IMR-90 (cell line): ENCODE data around the gene DHX34. TPM values are rescaled to one million over a fixed set of nuclear protein-coding genes. Genes with fewer than 3 reads are reported as not detected.

Experiments
- ATAC-seq: fragments of 200-7000 bp; cut with Tn5 transposase; 2 replicates; pipeline ENCODE4 v1.9.1; 2020; ENCODE audit warnings: low read depth, mild to moderate bottlenecking, moderate library complexity
- BruUV-seq: library from RNA; stranded (reverse); fragments of 400-500 nt; replicated peaks from 2 replicates; lab custom pipeline; 2021; lab: Mats Ljungman, UMichigan
- CTCF ChIA-PET: fragments of 300-600 bp; formaldehyde crosslinking; extraction: SDS; loops from one replicate; lab custom pipeline; 2021; ENCODE audit warnings: antibody characterized with exemption; lab: Yijun Ruan, JAX
- POLR2A ChIA-PET: fragments of 300-600 bp; sonication (Branson Sonifier 250); formaldehyde crosslinking; loops from one replicate; lab custom pipeline; 2022; ENCODE audit warnings: antibody characterized with exemption; ENCODE audit not compliant: unreplicated experiment; lab: Charles Lee
- DNase-seq: peaks from one replicate; pipeline ENCODE4 v3.0.0; 2013
- H2AFZ ChIP-seq: replicated peaks from 2 replicates; pipeline ENCODE3; 2013; ENCODE audit warnings: low read length, mild to moderate bottlenecking; ENCODE audit not compliant: poor library complexity
- H2AK5ac ChIP-seq: 2 replicates; pipeline ENCODE4 v1.6.1; 2013; ENCODE audit warnings: low read depth, low read length, inconsistent platforms
- H2AK9ac ChIP-seq: replicated peaks from 2 replicates; pipeline ENCODE3; 2013; ENCODE audit warnings: mild to moderate bottlenecking, low read depth, low read length, moderate library complexity; ENCODE audit not compliant: poor library complexity
- H2BK120ac ChIP-seq: 2 replicates; pipeline ENCODE4 v1.6.1; 2013; ENCODE audit warnings: low read depth, low read length, inconsistent platforms
- H2BK15ac ChIP-seq: 3 replicates; pipeline ENCODE4 v1.6.1; 2013; ENCODE audit warnings: low read depth, low read length, inconsistent platforms
- H2BK20ac ChIP-seq: 2 replicates; pipeline ENCODE4 v1.6.1; 2013; ENCODE audit warnings: low read depth, mild to moderate bottlenecking, inconsistent platforms, low read length, moderate library complexity
- H2BK5ac ChIP-seq: 2 replicates; pipeline ENCODE4 v1.6.1; 2013; ENCODE audit warnings: mild to moderate bottlenecking, low read depth, low read length, inconsistent platforms; ENCODE audit not compliant: poor library complexity, severe bottlenecking
- H3K14ac ChIP-seq: replicated peaks from 2 replicates; pipeline ENCODE4 v1.6.1; 2013; ENCODE audit warnings: low read depth, low read length, inconsistent platforms
- H3K18ac ChIP-seq: 2 replicates; pipeline ENCODE4 v1.6.1; 2013; ENCODE audit warnings: low read depth, low read length, control low read depth
- H3K23ac ChIP-seq: 2 replicates; pipeline ENCODE4 v1.6.1; 2013; ENCODE audit warnings: low read depth, low read length, inconsistent platforms
- H3K27ac ChIP-seq: 2 replicates; pipeline ENCODE4 v1.5.1; 2013; ENCODE audit warnings: mild to moderate bottlenecking, control low read depth, low read length; ENCODE audit not compliant: insufficient read depth
- H3K27me3 ChIP-seq: 2 replicates; pipeline ENCODE4 v1.6.1; 2013; ENCODE audit warnings: low read length; ENCODE audit not compliant: control insufficient read depth, insufficient read depth
- H3K36me3 ChIP-seq: 2 replicates; pipeline ENCODE4 v1.6.1; 2013; ENCODE audit warnings: low read length, mixed read lengths; ENCODE audit not compliant: control insufficient read depth, insufficient read depth
- H3K4ac ChIP-seq: 2 replicates; pipeline ENCODE4 v1.6.1; 2013; ENCODE audit warnings: low read depth, low read length, inconsistent platforms
- H3K4me1 ChIP-seq: 2 replicates; pipeline ENCODE4 v1.6.1; 2013; ENCODE audit warnings: low read length, mixed read lengths; ENCODE audit not compliant: control insufficient read depth, insufficient read depth
- H3K4me2 ChIP-seq: 2 replicates; pipeline ENCODE4 v1.6.1; 2013; ENCODE audit warnings: low read depth, mild to moderate bottlenecking, control low read depth, low read length, moderate library complexity
- H3K4me3 ChIP-seq: 2 replicates; pipeline ENCODE4 v1.5.1; 2013; ENCODE audit warnings: low read depth, mild to moderate bottlenecking, control low read depth, low read length, moderate library complexity; ENCODE audit not compliant: insufficient read depth
- H3K56ac ChIP-seq: 2 replicates; pipeline ENCODE4 v1.6.1; 2013; ENCODE audit warnings: low read length, inconsistent platforms; ENCODE audit not compliant: insufficient read depth; ENCODE audit errors: extremely low read depth
- H3K79me1 ChIP-seq, 2 experiments: 2 replicates each; pipeline ENCODE4 v1.6.1; 2013; ENCODE audit warnings: low read length in 2 of 2, inconsistent platforms in 1 of 2, low read depth in 1 of 2
- H3K9ac ChIP-seq: 2 replicates; pipeline ENCODE4 v1.6.1; 2013; ENCODE audit warnings: low read depth, low read length, control low read depth
- H3K9me1 ChIP-seq: 2 replicates; pipeline ENCODE4 v1.6.1; 2013; ENCODE audit warnings: low read length, inconsistent platforms; ENCODE audit not compliant: insufficient read depth
- H3K9me3 ChIP-seq: 2 replicates; pipeline ENCODE4 v1.6.1; 2013; ENCODE audit warnings: low read length; ENCODE audit not compliant: control insufficient read depth, insufficient read depth
- H4K20me1 ChIP-seq: 2 replicates; pipeline ENCODE4 v1.6.1; 2013; ENCODE audit warnings: low read length, inconsistent platforms; ENCODE audit not compliant: insufficient read depth
- H4K5ac ChIP-seq: 2 replicates; pipeline ENCODE4 v1.6.1; 2013; ENCODE audit warnings: mild to moderate bottlenecking, low read depth, low read length, control low read depth
- H4K8ac ChIP-seq, 2 experiments: 2 replicates each; pipeline ENCODE4 v1.6.1; 2013; ENCODE audit warnings: low read depth in 2 of 2, low read length in 2 of 2, control low read depth in 1 of 2, inconsistent platforms in 1 of 2
- H4K91ac ChIP-seq: 2 replicates; pipeline ENCODE4 v1.6.1; 2013; ENCODE audit warnings: low read depth, low read length, inconsistent platforms; ENCODE audit not compliant: insufficient read depth
- CEBPB ChIP-seq: IDR thresholded peaks from 2 replicates; pipeline ENCODE4 v1.6.1; 2012; ENCODE audit warnings: low read depth, low read length, improper control_type of control experiment
- CHD1 ChIP-seq: IDR thresholded peaks from 2 replicates; pipeline ENCODE4 v1.6.1; 2012; ENCODE audit warnings: low read depth, low read length, improper control_type of control experiment
- FOS ChIP-seq: fragments of 150-350 bp; IDR thresholded peaks from 2 replicates; pipeline ENCODE4 v1.6.1; 2016; ENCODE audit warnings: low read depth, low read length
- MAFK ChIP-seq: IDR thresholded peaks from 2 replicates; pipeline ENCODE4 v1.6.1; 2012; ENCODE audit warnings: low read depth, low read length, improper control_type of control experiment
- MXI1 ChIP-seq: IDR thresholded peaks from 2 replicates; pipeline ENCODE4 v1.6.1; 2012; ENCODE audit warnings: low read depth, mild to moderate bottlenecking, low read length, moderate library complexity, borderline replicate concordance
- NFE2L2 ChIP-seq: fragments of 150-350 bp; IDR thresholded peaks from 2 replicates; pipeline ENCODE4 v1.6.1; 2016; ENCODE audit warnings: low read depth, mild to moderate bottlenecking, low read length
- POLR2A ChIP-seq: IDR thresholded peaks from 2 replicates; pipeline ENCODE4 v1.6.1; 2012; ENCODE audit warnings: mild to moderate bottlenecking, low read depth, low read length
- RAD21 ChIP-seq: IDR thresholded peaks from 2 replicates; pipeline ENCODE4 v1.6.1; 2012; ENCODE audit warnings: low read length, improper control_type of control experiment
- WGBS, 2 experiments: methylation state at CpG; one replicate each; pipeline versions ENCODE4 v1.1.5 to v1.1.7; 2013; ENCODE audit warnings: missing lambda C conversion rate in 2 of 2; ENCODE audit not compliant: insufficient read length in 1 of 2; ENCODE audit errors: extremely low coverage in 2 of 2; 5-methylcytosine and 5-hydroxymethylcytosine counted together
- dilution Hi-C: fragments of 300-500 bp; cut with HindIII; formaldehyde crosslinking; loops from one replicate; pipeline ENCODE4 v1.14.3; 2018; ENCODE audit warnings: low sequenced_read_pairs; ENCODE audit not compliant: unreplicated experiment
- in situ Hi-C: fragments of 300-500 bp; cut with MboI; formaldehyde crosslinking; loops from 3 replicates; pipeline ENCODE4 v1.14.3; 2019; ENCODE audit warnings: low sequenced_read_pairs, inconsistent platforms, mixed read lengths
- intact Hi-C: fragments of 100-400 bp; cut with micrococcal nuclease; formaldehyde crosslinking; loops from 2 replicates; pipeline ENCODE4 v1.10.0; 2022
- polyA plus RNA-seq, 3 experiments: library from polyadenylated mRNA; depleted of rRNA; stranded (reverse); fragments of >200 nt; gene quantifications; 2 replicates each; pipeline ENCODE4 v1.2.3, GENCODE V29; 2012; ENCODE audit warnings: low replicate concordance in 1 of 3
- total RNA-seq: library from RNA; depleted of rRNA; stranded (reverse); fragments of >200 nt; gene quantifications from 2 replicates; pipeline ENCODE4 v1.2.3, GENCODE V29; 2012
- TF ChIP-seq, protein P1 (sequence below): fragments of 150-350 bp; IDR thresholded peaks from 2 replicates; pipeline ENCODE4 v1.6.1; 2016; ENCODE audit warnings: low read depth, mild to moderate bottlenecking, low read length, moderate library complexity, borderline replicate concordance
- TF ChIP-seq, protein P2 (sequence below): conservative IDR thresholded peaks from 2 replicates; pipeline ENCODE4 v1.5.1; 2012; ENCODE audit warnings: mild to moderate bottlenecking, low read depth, low read length, improper control_type of control experiment

Gene DHX34
- total and polyA plus RNA-seq, 2 of the 4 experiments (the other 2 are of a cell fraction) = 4.5 to 13.7 TPM

DNA sequence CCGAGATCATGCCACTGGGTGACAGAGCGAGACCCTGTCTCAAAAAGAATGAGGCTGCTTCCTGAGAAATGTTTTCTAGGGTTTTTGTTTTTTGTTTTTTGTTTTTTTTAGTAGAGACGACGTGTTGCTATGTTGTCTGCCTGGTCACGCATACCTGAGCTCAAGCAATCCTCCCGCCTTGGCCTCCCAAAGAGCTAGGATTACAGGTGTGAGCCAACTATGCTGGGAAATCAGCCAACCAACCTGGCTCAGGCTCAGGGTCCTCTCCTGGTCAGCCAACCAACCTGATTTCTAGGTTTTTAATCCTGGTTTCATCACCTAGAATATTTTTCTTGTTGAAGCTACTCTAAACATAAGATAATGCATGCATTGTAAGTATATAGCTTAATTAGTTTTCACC is 7.8 kb downstream of the DHX34 start:
- H3K18ac ChIP-seq = no peak overlapping the region
- no TSS peak for BruUV-seq
- ChIA-PET CTCF (interaction anchor here (1.3 kb wide), 1 partner anchor 8 kb away, joined by 6 read pairs; the partner anchor contains the start of gene DHX34), POLR2A (no interaction called here)
- no peak overlapping the region for H4K8ac ChIP-seq
- H3K9me3 ChIP-seq = no peaks in the 10 kb centered on the region
- no peak overlapping the region for H2BK20ac ChIP-seq
- H3K4ac ChIP-seq = no peak overlapping the region
- peaks cover 30 to 48% of the 10 kb centered on the region in 2 experiments; a peak in 3 of 4 replicates for H3K79me1 ChIP-seq
- no peak for DNase-seq
- no peak overlapping the region for H4K5ac ChIP-seq
- H3K4me2 ChIP-seq = no peak overlapping the region
- H2BK5ac ChIP-seq = no peak overlapping the region
- H3K4me3 ChIP-seq = no peak overlapping the region
- H2BK120ac ChIP-seq = no peak overlapping the region
- no peak for ATAC-seq
- H2AFZ ChIP-seq = no peak overlapping the region
- in situ Hi-C loops = no loop called here
- no peak overlapping the region for H3K27ac ChIP-seq
- no peak overlapping the region for H3K56ac ChIP-seq
- H2BK15ac ChIP-seq = no peak overlapping the region
- H3K9me1 ChIP-seq = no peaks in the 10 kb centered on the region; the same call in 1 of the 2 replicates
- no peak overlapping the region for H4K91ac ChIP-seq
- no peak overlapping the region for H3K23ac ChIP-seq
- H3K4me1 ChIP-seq = no peaks in the 10 kb centered on the region
- no peak for TF ChIP-seq MXI1
- no peak for TF ChIP-seq CEBPB
- TF ChIP-seq MAFK = no peak
- TF ChIP-seq, protein P1, sequence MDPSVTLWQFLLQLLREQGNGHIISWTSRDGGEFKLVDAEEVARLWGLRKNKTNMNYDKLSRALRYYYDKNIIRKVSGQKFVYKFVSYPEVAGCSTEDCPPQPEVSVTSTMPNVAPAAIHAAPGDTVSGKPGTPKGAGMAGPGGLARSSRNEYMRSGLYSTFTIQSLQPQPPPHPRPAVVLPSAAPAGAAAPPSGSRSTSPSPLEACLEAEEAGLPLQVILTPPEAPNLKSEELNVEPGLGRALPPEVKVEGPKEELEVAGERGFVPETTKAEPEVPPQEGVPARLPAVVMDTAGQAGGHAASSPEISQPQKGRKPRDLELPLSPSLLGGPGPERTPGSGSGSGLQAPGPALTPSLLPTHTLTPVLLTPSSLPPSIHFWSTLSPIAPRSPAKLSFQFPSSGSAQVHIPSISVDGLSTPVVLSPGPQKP = no peak
- no peak for TF ChIP-seq CHD1
- no peak for TF ChIP-seq NFE2L2
- TF ChIP-seq, protein P2, sequence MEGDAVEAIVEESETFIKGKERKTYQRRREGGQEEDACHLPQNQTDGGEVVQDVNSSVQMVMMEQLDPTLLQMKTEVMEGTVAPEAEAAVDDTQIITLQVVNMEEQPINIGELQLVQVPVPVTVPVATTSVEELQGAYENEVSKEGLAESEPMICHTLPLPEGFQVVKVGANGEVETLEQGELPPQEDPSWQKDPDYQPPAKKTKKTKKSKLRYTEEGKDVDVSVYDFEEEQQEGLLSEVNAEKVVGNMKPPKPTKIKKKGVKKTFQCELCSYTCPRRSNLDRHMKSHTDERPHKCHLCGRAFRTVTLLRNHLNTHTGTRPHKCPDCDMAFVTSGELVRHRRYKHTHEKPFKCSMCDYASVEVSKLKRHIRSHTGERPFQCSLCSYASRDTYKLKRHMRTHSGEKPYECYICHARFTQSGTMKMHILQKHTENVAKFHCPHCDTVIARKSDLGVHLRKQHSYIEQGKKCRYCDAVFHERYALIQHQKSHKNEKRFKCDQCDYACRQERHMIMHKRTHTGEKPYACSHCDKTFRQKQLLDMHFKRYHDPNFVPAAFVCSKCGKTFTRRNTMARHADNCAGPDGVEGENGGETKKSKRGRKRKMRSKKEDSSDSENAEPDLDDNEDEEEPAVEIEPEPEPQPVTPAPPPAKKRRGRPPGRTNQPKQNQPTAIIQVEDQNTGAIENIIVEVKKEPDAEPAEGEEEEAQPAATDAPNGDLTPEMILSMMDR = no peak
- no peak for TF ChIP-seq RAD21
- no peak for TF ChIP-seq POLR2A
- TF ChIP-seq FOS = no peak
- dilution Hi-C loops = no loop called here
- H3K9ac ChIP-seq = no peak overlapping the region
- intact Hi-C loops = no loop called here
- no peaks in the 10 kb centered on the region for H3K27me3 ChIP-seq
- no peaks in the 10 kb centered on the region; the same call in 1 of the 2 replicates for H4K20me1 ChIP-seq
- peaks cover 69% of the 10 kb centered on the region for H3K36me3 ChIP-seq
- no peak overlapping the region for H2AK5ac ChIP-seq
- WGBS, 2 experiments = 82% methylated on average over 4 of the region's 6 CpGs; no CpG with 5 or more reads in 1 of the 2 experiments
- H3K14ac ChIP-seq = no peak overlapping the region
- no peak overlapping the region for H2AK9ac ChIP-seq
